Testis (tissue), 2 donors: ENCODE results near the gene ABCC4.

Source experiments
- POLR2A ChIP-seq: fragments of 450-650 bp; IDR thresholded peaks from one replicate; pipeline ENCODE4 v1.6.1; 2017; ENCODE audit warnings: antibody characterized with exemption, mild to moderate bottlenecking, moderate library complexity
- TF ChIP-seq, protein P1 (sequence below), 3 experiments: fragments of 450-650 bp in 2 of 3; fragments of 200-600 bp in 1 of 3; sonication (generic) in 1 of 3; IDR thresholded peaks; one replicate each; pipeline ENCODE4 v1.5.1; 2016 to 2019; ENCODE audit warnings: antibody characterized with exemption in 3 of 3, mild to moderate bottlenecking in 2 of 3, moderate library complexity in 1 of 3

GRCh38 chr13:95176611-95177259 is 124.5 kb downstream of the ABCC4 start:
- no peak for TF ChIP-seq POLR2A
- TF ChIP-seq, protein P1, sequence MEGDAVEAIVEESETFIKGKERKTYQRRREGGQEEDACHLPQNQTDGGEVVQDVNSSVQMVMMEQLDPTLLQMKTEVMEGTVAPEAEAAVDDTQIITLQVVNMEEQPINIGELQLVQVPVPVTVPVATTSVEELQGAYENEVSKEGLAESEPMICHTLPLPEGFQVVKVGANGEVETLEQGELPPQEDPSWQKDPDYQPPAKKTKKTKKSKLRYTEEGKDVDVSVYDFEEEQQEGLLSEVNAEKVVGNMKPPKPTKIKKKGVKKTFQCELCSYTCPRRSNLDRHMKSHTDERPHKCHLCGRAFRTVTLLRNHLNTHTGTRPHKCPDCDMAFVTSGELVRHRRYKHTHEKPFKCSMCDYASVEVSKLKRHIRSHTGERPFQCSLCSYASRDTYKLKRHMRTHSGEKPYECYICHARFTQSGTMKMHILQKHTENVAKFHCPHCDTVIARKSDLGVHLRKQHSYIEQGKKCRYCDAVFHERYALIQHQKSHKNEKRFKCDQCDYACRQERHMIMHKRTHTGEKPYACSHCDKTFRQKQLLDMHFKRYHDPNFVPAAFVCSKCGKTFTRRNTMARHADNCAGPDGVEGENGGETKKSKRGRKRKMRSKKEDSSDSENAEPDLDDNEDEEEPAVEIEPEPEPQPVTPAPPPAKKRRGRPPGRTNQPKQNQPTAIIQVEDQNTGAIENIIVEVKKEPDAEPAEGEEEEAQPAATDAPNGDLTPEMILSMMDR (IDR thresholded peaks at IDR 0.05) = no peak
